GM12875 (cell line): ENCODE data around the gene QTRT2.

Experiments used
- H3K4me3 ChIP-seq: one replicate; pipeline ENCODE4 v1.5.1; 2011; ENCODE audit warnings: low read depth, low read length, control low read depth
- TF ChIP-seq, protein P1 (sequence below): IDR thresholded peaks from 2 replicates; pipeline ENCODE4 v1.5.1; 2011; ENCODE audit warnings: low read depth, mild to moderate bottlenecking, control low read depth, inconsistent platforms, low read length, moderate library complexity, borderline replicate concordance; ENCODE audit not compliant: insufficient read depth

QTRT2 gene

DNA sequence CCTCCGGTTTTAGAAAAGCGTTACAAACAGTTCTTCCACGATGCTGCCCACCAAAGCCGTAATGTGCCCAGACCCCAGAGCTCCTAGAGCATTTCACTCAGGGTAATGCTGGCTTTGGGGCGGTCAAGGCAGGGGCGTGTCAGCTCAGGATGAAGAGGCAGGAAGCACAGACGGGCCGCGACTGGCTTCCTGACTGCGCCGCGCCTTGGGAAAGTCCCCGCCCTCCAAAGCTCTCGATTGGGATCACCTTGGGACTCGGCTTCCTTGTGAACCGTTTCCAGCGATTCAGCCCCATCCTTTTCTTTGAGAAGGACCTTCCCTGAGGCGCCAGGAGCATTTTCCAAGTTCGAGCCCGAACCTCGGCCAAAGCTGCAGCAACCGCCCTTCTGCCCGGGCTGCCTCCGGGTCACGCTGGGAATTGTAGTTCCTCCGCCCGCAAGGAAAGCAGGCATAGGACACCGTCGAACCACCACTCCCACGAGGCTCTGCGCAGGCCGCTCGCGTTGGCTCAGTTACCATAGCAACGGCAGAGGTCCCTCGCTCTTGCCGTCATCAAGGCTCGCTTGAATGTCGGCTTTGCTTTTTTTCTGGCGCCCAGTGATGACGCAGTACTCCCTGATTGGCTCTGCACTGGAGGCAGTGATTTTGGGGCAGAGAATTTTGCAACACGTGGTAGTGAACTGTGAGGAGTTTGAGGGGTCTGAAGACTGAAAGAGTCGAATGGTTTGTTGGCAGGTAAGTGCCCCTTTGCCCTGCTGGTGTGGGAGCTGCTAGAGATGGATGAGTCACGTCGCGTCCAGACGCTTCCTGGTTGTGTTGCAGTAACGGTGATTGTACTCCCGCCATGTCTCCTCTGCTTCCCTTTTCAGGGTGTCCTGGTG, at the start of gene QTRT2, which contains the start of gene CCDC191:
TSS of gene QTRT2 (plus strand) at position 608 of the 881 bp plus-strand sequence. CDS start 8,521 bp downstream, outside the sequence.
TSS of gene CCDC191 (minus strand) at position 397 of the 881 bp plus-strand sequence. CDS start at position 337, 60 bp downstream.
- TF ChIP-seq, protein P1, sequence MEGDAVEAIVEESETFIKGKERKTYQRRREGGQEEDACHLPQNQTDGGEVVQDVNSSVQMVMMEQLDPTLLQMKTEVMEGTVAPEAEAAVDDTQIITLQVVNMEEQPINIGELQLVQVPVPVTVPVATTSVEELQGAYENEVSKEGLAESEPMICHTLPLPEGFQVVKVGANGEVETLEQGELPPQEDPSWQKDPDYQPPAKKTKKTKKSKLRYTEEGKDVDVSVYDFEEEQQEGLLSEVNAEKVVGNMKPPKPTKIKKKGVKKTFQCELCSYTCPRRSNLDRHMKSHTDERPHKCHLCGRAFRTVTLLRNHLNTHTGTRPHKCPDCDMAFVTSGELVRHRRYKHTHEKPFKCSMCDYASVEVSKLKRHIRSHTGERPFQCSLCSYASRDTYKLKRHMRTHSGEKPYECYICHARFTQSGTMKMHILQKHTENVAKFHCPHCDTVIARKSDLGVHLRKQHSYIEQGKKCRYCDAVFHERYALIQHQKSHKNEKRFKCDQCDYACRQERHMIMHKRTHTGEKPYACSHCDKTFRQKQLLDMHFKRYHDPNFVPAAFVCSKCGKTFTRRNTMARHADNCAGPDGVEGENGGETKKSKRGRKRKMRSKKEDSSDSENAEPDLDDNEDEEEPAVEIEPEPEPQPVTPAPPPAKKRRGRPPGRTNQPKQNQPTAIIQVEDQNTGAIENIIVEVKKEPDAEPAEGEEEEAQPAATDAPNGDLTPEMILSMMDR = no peak
- peak within 1 kb of the TSS; percentile 80 for H3K4me3 ChIP-seq

DNA sequence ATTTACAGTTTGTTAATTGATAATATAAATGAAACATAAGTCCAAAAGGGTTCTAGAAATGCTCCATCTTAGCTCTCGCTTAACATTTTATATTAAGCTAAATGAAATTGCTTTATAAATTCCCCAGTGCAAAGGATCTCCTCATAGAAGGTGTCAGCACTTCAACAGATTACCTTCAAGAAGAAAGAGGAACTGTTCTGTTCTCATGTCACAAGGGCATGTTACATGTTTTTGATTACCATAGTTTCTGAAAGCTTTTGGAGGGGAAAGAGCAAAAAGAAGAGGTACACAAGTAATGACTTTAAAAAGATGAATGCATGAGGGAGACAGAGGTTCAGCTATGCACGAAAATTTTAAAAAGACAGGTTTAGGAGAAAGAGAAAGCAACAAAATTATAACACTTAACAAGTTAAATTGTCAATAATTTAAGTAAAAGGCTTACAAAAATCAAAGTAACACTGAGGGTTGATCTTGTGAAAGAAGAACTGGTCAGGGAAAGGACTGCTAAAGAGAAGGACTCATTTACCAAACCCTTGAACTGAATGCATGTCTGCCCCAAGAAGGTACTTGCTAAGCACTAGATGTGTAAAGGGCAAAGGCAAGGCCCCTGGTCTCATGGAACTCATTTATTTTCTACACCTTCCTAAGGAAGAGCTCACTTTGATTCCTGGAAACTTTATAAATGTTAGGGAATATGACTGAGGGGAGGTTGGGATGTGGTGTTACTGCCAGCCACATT, 45.3 kb upstream of the QTRT2 start:
- TF ChIP-seq, protein P1 = no peak
- H3K4me3 ChIP-seq = no peak overlapping the region

DNA sequence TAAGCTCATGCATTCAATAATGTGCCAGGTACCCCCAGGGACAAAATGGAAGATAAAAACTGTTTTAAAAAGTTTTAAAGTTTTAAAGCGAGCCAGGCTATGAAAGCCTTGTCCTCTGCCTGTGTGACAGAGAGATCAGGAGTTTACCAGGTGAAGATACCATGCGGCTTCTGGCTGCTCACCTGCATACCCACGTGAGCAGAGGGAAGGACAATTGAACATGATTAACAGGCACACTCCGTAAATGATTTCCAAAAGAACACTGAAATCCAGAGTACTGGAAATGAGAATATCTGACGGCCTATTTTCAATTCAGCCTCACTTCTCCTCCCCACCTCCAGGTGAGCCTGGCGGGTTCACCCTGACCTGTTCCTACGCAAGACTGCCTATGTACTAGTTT, 42.3 kb upstream of the QTRT2 start:
- no peak overlapping the region for H3K4me3 ChIP-seq
- TF ChIP-seq, protein P1 = no peak

DNA sequence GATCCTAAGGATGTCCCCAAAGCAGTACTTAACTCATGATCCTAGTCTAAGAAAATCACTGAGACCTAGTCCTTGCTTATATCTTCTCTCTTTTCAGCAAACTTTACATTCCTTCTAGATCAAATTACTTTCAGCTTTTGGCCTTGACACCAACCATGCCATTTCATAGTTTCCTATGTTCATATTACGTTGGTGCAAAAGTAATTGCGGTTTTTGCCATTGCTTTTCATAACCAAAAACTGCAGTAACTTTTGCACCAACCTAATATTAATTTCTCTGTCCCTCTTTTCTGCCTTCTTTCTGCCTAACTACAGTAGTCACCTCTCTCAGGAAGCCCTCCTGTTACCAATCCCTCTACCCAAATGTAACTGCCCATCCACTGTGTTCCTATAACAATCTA, 37.1 kb upstream of the QTRT2 start:
- no peak overlapping the region for H3K4me3 ChIP-seq
- TF ChIP-seq, protein P1 = no peak

DNA sequence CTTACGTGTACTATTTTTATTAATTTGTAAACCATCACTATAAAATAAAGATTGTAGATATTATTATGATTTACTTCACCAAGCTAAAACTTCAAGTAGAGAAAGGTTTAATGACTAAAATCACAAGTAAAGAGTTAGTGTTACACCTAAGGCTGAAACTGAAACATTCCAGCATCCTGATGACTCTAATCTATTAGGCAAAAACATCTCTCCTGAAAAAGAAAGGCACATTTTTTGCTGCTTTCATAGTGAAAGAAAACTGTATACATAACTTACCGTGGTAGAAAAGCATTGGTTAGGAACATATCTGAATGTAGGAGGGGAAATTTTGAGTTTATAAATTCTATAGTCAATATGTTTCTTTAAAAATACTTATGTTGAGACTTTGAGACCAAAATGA, 35.6 kb upstream of the QTRT2 start:
- TF ChIP-seq, protein P1 = no peak
- H3K4me3 ChIP-seq = no peak overlapping the region

DNA sequence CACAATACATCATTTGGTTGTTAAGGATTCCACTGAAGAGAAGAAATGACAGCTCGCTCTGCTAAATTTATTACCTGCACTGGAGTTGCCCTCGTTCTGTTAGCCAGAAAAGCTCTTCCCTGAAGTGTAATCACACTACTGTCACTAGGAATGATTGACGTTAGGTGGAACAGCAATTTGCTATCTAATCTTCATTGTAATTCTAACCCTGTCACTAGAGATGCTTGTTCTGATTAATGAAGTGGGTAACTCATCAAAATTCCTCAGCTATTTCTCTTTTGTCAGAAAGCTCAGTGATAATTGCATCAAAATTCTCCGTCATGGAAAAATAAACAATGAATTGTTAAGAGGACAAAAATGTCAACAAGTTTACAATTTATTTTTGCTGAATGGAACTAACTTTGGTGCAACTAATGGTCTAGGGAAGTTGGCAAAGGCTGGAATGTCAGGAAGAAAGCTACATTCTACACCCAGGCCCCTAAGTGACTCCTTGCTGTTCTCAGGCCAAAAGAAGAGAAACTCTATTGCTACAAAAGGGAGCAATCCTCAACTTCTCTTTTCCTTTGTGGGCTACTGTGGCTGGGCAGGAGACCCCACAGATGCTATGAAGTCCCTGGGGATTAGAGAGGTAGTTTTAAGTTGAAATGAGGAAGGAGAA, 34.3 kb upstream of the QTRT2 start:
- TF ChIP-seq, protein P1 = no peak
- no peak overlapping the region for H3K4me3 ChIP-seq
